Endothelial cell of umbilical vein (primary cell): ENCODE data around the gene RPIA.
"Not testable (repeated sequence)": the region's sequence is repeated elsewhere in the genome, so short reads cannot be mapped to it uniquely, and the experiment has no call there.

Experiments used
- EZH2 ChIP-seq: IDR thresholded peaks from 2 replicates; pipeline ENCODE4 v1.6.1; 2012; ENCODE audit warnings: borderline replicate concordance, low read depth, mild to moderate bottlenecking, moderate library complexity, low read length, inconsistent platforms; ENCODE audit not compliant: severe bottlenecking
- FOS ChIP-seq: IDR thresholded peaks from 2 replicates; pipeline ENCODE4 v1.6.1; 2011; ENCODE audit warnings: mild to moderate bottlenecking, low read length, moderate library complexity, borderline replicate concordance; ENCODE audit not compliant: insufficient read depth
- GATA2 ChIP-seq: IDR thresholded peaks from 2 replicates; pipeline ENCODE4 v1.7.0; 2011; ENCODE audit warnings: low read depth, mild to moderate bottlenecking, moderate library complexity, mixed read lengths, low read length; ENCODE audit not compliant: insufficient read length, insufficient read depth
- JUN ChIP-seq: IDR thresholded peaks from 2 replicates; pipeline ENCODE4 v1.6.1; 2011; ENCODE audit warnings: borderline replicate concordance, low read depth; ENCODE audit not compliant: insufficient read length, insufficient read depth
- MYC ChIP-seq: IDR thresholded peaks from one replicate; pipeline ENCODE4 v1.6.1; 2011; ENCODE audit warnings: mild to moderate bottlenecking, low read depth, low read length
- POLR2A ChIP-seq: IDR thresholded peaks from 2 replicates; pipeline ENCODE4 v1.6.1; 2012; ENCODE audit warnings: low read depth, mild to moderate bottlenecking, control low read depth, low read length
- POLR2AphosphoS5 ChIP-seq: IDR thresholded peaks from 2 replicates; pipeline ENCODE4 v1.6.1; 2012; ENCODE audit warnings: low read depth, mild to moderate bottlenecking, control low read depth, low read length, moderate library complexity; ENCODE audit not compliant: insufficient read depth
- TF ChIP-seq, protein P1 (sequence below), 2 donors: IDR thresholded peaks; 1 replicate in 1 of 2; 2 replicates in 1 of 2; pipeline ENCODE4 v1.5.1; 2011; ENCODE audit warnings: low read length in 2 of 2, mild to moderate bottlenecking in 2 of 2, moderate library complexity in 2 of 2, control low read depth in 1 of 2, inconsistent platforms in 1 of 2, low read depth in 1 of 2; ENCODE audit not compliant: insufficient read depth in 1 of 2; ENCODE audit errors: extremely low read depth in 1 of 2
- TF ChIP-seq, protein P2 (sequence below): IDR thresholded peaks from 2 replicates; pipeline ENCODE4 v1.6.1; 2011; ENCODE audit not compliant: insufficient read depth, insufficient read length

DNA sequence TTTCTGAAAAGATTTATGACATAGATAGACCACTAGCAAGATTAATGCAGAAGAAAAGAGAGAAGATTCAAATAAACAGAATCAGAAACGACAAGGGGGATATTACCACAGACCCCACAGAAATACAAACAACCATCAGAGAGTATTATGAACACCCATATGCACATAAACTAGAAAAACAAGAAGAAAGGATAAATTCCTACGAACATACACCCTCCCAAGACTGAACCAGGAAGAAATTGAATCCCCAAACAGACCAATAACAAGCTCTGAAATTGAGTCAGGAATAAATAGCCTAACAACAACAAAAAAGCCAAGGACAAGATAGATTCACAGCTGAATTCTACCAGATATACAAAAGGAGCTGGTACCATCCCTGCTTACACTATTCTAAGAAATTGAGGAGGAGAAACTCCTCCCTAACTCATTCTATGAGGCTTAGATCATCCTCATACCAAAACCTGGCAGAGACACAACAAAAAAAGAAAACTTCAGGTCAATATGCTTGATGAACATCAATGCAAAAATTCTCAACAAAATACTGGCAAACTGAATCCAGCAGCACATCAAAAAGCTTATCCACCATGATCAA lies 46.1 kb upstream of the RPIA start:
- TF ChIP-seq POLR2AphosphoS5, FOS, EZH2, POLR2A, JUN, GATA2, MYC: not testable (repeated sequence)
- TF ChIP-seq, protein P1, sequence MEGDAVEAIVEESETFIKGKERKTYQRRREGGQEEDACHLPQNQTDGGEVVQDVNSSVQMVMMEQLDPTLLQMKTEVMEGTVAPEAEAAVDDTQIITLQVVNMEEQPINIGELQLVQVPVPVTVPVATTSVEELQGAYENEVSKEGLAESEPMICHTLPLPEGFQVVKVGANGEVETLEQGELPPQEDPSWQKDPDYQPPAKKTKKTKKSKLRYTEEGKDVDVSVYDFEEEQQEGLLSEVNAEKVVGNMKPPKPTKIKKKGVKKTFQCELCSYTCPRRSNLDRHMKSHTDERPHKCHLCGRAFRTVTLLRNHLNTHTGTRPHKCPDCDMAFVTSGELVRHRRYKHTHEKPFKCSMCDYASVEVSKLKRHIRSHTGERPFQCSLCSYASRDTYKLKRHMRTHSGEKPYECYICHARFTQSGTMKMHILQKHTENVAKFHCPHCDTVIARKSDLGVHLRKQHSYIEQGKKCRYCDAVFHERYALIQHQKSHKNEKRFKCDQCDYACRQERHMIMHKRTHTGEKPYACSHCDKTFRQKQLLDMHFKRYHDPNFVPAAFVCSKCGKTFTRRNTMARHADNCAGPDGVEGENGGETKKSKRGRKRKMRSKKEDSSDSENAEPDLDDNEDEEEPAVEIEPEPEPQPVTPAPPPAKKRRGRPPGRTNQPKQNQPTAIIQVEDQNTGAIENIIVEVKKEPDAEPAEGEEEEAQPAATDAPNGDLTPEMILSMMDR (IDR thresholded peaks at IDR 0.05; ENCODE audit: extremely low read depth in 1 of 2, insufficient read depth in 1 of 2, low read depth in 1 of 2, low read length in 2 of 2), result not testable (repeated sequence)
- TF ChIP-seq, protein P2, sequence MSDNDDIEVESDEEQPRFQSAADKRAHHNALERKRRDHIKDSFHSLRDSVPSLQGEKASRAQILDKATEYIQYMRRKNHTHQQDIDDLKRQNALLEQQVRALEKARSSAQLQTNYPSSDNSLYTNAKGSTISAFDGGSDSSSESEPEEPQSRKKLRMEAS, result not testable (repeated sequence)
